ENCODE data around the gene CMSS1.

Gene CMSS1

GRCh38 chr3:99974989-99975388 is 157.3 kb downstream of the CMSS1 start:
- no peak for TF ChIP-seq CTCF (IDR thresholded peaks at IDR 0.05; ENCODE audit: low read depth, low read length, missing control alignments)
- no peak for DNase-seq (ENCODE audit: low read depth)
- H3K4me3 ChIP-seq (ENCODE audit: low read depth, low read length), result no peak overlapping the region

- no peak overlapping the region for H3K4me3 ChIP-seq (ENCODE audit: low read depth, low read length)
Measured at GRCh38 chr3:99976584-99976983, 158.9 kb downstream of the CMSS1 start.

GRCh38 chr3:99978221-99978620 is 160.6 kb downstream of the CMSS1 start:
- no peak for TF ChIP-seq CTCF (IDR thresholded peaks at IDR 0.05; ENCODE audit: low read depth, low read length, missing control alignments)
- no peak for DNase-seq (ENCODE audit: low read depth)

More at GRCh38 chr3:99976584-99976983, 158.9 kb downstream of the CMSS1 start:
- no peak for TF ChIP-seq CTCF (IDR thresholded peaks at IDR 0.05; ENCODE audit: low read depth, low read length, missing control alignments)
- DNase-seq (ENCODE audit: low read depth), result no peak

GRCh38 chr3:99980606-99981005 is 162.9 kb downstream of the CMSS1 start:
- DNase-seq (ENCODE audit: low read depth), result no peak
- TF ChIP-seq CTCF (IDR thresholded peaks at IDR 0.05; ENCODE audit: low read depth, low read length, missing control alignments), result no peak
- no peak overlapping the region for H3K4me3 ChIP-seq (ENCODE audit: low read depth, low read length)

More at GRCh38 chr3:99978221-99978620, 160.6 kb downstream of the CMSS1 start:
- no peak overlapping the region for H3K4me3 ChIP-seq (ENCODE audit: low read depth, low read length)

- TF ChIP-seq CTCF (IDR thresholded peaks at IDR 0.05; ENCODE audit: low read depth, low read length, missing control alignments), result no peak
- DNase-seq (ENCODE audit: low read depth), result no peak
- no peak overlapping the region for H3K4me3 ChIP-seq (ENCODE audit: low read depth, low read length)
Measured at GRCh38 chr3:99981138-99981537, 163.5 kb downstream of the CMSS1 start.

GRCh38 chr3:99982650-99983049 is 165.0 kb downstream of the CMSS1 start:
- no peak for DNase-seq (ENCODE audit: low read depth)
- TF ChIP-seq CTCF (IDR thresholded peaks at IDR 0.05; ENCODE audit: low read depth, low read length, missing control alignments), result no peak

GRCh38 chr3:99984139-99984538 is 166.5 kb downstream of the CMSS1 start:
- no peak for TF ChIP-seq CTCF (IDR thresholded peaks at IDR 0.05; ENCODE audit: low read depth, low read length, missing control alignments)
- no peak overlapping the region for H3K4me3 ChIP-seq (ENCODE audit: low read depth, low read length)
- no peak for DNase-seq (ENCODE audit: low read depth)

More at GRCh38 chr3:99982650-99983049, 165.0 kb downstream of the CMSS1 start:
- H3K4me3 ChIP-seq (ENCODE audit: low read depth, low read length), result no peak overlapping the region
